Measurements from ENCODE around the gene MAD1L1. TPM values are rescaled to one million over a fixed set of nuclear protein-coding genes. Genes with fewer than 3 reads are reported as not detected.
"Not testable (repeated sequence)": the region's sequence is repeated elsewhere in the genome, so short reads cannot be mapped to it uniquely, and the experiment has no call there.

MAD1L1 gene
- total RNA-seq, 4 donors from 2014 or later: 60.3 to 149 (median 73.7) TPM

DNA sequence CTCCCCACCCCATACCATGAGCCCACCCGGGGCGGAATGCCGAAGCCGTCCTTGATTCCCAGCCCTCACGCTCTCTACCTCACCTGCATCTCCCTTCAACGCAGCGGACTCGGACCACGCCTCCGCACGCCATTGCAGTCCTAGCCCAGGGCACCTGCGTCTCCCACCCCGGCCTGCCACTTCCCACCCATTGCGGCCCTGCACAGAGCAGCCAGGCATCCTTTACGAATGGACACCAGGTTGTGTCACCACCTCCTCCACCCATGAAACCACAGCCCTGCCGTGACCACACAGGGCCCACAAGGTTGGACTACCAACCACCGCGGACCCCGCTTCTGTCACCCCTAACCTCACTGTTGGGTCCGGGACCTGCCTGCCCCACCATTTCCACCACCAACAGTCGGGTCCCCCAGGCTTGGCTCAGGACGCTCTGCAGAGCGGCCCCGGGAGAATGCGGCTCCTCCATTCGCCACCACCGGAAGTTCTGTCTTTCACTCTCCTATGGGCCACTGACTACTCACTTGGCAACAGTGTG is 232.5 kb downstream of the MAD1L1 start:
- WGBS, 2 donors: 94 to 95% methylated on average over 27 of the region's 27 CpGs

DNA sequence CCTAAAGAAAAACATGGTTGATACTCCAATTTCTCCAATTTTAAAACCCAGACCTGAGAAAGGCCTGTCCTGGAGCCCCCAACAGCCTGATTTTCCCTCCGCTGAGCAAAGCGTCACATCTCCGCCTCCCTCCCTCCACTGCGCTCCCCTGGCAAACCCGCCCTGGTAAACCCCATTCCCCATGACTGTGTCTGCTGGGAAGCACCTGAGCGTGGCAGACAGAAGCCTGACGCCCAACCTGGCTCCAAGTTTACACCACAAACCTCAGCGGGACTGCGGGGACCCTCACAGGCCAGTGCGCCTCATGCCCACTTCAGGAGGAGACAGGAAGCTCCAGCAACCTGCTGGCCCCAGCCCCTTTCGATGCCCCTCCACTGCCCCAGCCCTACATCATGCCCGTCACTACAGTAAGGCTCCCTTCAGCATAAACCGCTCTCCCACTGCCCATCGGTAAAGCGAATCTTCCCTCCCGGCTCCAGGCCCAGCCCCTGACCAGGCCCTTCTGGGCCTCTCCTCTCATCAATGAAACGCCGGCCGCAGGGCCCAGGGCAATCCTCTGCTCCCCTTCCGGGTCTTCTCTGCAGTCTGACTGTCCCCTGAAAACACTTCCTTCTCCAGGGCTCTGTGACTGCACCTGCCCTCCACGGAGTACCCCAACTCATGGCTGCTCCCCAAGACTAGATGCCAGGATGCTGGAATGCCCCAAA is 233.3 kb downstream of the MAD1L1 start:
- WGBS, 2 donors: 92 to 94% methylated on average over 21 of the region's 21 CpGs
- TF ChIP-seq POLR2A (IDR thresholded peaks at IDR 0.05): no peak
- no peak for TF ChIP-seq EP300 (IDR thresholded peaks at IDR 0.05)
- TF ChIP-seq, protein P1, sequence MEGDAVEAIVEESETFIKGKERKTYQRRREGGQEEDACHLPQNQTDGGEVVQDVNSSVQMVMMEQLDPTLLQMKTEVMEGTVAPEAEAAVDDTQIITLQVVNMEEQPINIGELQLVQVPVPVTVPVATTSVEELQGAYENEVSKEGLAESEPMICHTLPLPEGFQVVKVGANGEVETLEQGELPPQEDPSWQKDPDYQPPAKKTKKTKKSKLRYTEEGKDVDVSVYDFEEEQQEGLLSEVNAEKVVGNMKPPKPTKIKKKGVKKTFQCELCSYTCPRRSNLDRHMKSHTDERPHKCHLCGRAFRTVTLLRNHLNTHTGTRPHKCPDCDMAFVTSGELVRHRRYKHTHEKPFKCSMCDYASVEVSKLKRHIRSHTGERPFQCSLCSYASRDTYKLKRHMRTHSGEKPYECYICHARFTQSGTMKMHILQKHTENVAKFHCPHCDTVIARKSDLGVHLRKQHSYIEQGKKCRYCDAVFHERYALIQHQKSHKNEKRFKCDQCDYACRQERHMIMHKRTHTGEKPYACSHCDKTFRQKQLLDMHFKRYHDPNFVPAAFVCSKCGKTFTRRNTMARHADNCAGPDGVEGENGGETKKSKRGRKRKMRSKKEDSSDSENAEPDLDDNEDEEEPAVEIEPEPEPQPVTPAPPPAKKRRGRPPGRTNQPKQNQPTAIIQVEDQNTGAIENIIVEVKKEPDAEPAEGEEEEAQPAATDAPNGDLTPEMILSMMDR (IDR thresholded peaks at IDR 0.05): no peak
- Histone ChIP-seq H3K9me3 (no peaks in the 10 kb centered on the region), H3K4me3 (no peak overlapping the region), H3K27ac (no peak overlapping the region), H3K27me3 (no peaks in the 10 kb centered on the region), H3K36me3 (peaks cover 0 to 33% (median 0%) of the 10 kb centered on the region in 3 donors), H3K4me1 (no peaks in the 10 kb centered on the region)
- DNase-seq (ENCODE audit: low spot score in 2 of 2): no peak

More for the DNA sequence above, 232.5 kb downstream of the MAD1L1 start:
- no peak overlapping the region for H3K4me3 ChIP-seq
- no peak overlapping the region for H3K27ac ChIP-seq
- peaks cover 0 to 33% (median 0%) of the 10 kb centered on the region in 3 donors for H3K36me3 ChIP-seq
- TF ChIP-seq, protein P1 (IDR thresholded peaks at IDR 0.05): no peak
- TF ChIP-seq POLR2A (IDR thresholded peaks at IDR 0.05): no peak
- no peak for TF ChIP-seq EP300 (IDR thresholded peaks at IDR 0.05)
- no peak for DNase-seq (ENCODE audit: low spot score in 2 of 2)
- no peaks in the 10 kb centered on the region for H3K9me3 ChIP-seq
- no peaks in the 10 kb centered on the region for H3K4me1 ChIP-seq
- no peaks in the 10 kb centered on the region for H3K27me3 ChIP-seq

DNA sequence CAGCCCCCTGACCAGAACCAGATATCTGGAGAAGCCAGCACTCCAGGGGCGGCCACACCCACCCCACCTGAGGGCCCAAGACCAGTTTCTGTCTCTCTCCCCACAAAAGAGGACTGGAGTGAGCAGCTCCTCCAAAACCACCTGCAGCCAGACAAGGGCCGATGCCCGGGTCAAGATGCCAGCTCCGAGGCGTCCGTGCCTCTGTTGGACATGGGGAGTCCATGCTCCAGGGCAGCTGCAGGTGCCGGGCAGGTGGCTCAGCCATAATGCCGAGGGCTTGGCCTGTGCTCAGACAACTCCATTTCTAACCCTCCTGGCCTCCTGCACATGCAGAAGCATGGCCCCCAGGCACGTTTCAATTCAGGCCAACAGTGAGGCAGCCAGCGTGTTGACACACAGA is 234.6 kb downstream of the MAD1L1 start:
- H3K36me3 ChIP-seq: peaks cover 0 to 27% (median 0%) of the 10 kb centered on the region in 3 donors
- WGBS, 2 donors: 89 to 93% methylated on average over 5 to 9 of the region's 10 CpGs
- no peaks in the 10 kb centered on the region for H3K27me3 ChIP-seq
- DNase-seq (ENCODE audit: low spot score in 2 of 2): no peak
- H3K4me1 ChIP-seq: peaks cover 0 to 10% (median 0%) of the 10 kb centered on the region in 4 donors
- no peak for TF ChIP-seq EP300 (IDR thresholded peaks at IDR 0.05)
- TF ChIP-seq POLR2A (IDR thresholded peaks at IDR 0.05): no peak
- TF ChIP-seq, protein P1 (IDR thresholded peaks at IDR 0.05): no peak
- H3K4me3 ChIP-seq: no peak overlapping the region
- H3K27ac ChIP-seq: no peak overlapping the region
- H3K9me3 ChIP-seq: no peaks in the 10 kb centered on the region

DNA sequence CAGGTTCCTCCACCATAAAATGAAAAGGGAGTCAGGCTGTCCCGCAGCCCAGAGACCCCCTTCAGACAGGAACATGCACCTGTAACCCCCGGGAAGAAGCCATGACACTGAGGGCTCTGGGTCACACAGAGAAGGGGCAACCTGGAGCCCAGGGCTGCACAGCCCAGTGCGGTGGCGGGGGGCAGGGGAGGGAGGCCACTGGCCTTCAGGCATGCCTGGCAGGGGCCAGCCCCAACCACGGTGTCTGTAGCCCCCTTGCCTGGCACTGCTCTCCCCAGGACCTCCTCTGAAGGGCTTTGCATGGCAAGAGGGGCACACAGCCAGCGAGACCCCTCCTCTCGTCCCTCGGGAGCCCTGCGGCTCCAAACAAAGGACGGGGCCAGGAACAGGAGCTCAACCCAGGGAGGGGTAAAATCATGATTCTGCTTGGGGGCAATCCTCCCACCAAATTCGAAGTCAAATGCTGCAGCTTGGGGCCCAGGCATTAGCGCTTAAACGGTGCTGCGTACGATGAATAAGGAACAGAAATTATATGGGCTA is 235.1 kb downstream of the MAD1L1 start:
- DNase-seq (ENCODE audit: low spot score in 2 of 2): no peak
- H3K9me3 ChIP-seq: no peaks in the 10 kb centered on the region
- H3K27me3 ChIP-seq: no peaks in the 10 kb centered on the region
- TF ChIP-seq, protein P1 (IDR thresholded peaks at IDR 0.05): no peak
- TF ChIP-seq EP300 (IDR thresholded peaks at IDR 0.05) (no peak), POLR2A (IDR thresholded peaks at IDR 0.05) (no peak)
- WGBS, 2 donors: 77 to 80% methylated on average over 11 to 15 of the region's 15 CpGs
- peaks cover 0 to 11% (median 0%) of the 10 kb centered on the region in 4 donors for H3K4me1 ChIP-seq
- H3K27ac ChIP-seq: no peak overlapping the region
- H3K4me3 ChIP-seq: no peak overlapping the region
- peaks cover 0 to 27% (median 0%) of the 10 kb centered on the region in 3 donors for H3K36me3 ChIP-seq

DNA sequence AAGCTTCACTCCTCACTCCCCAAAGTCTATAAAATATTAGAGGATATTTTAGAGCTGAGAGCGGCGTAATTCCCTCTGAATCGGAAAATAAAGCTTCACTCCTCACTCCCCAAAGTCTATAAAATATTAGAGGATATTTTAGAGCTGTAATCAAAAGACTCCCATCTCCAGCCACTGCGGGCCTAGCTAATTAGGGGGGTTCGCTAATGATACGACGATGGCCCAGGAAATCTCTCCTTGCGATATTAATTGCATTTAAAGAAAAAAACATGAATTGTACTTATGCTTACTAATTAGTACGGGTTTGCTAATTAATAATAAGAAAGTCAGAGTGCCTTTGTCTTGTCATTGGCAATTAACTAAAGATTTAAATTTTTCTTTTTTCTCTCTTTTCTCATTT is 235.9 kb downstream of the MAD1L1 start:
- H3K4me1 ChIP-seq: peaks cover 0 to 11% (median 0%) of the 10 kb centered on the region in 4 donors
- no peak overlapping the region for H3K4me3 ChIP-seq
- peaks cover 0 to 23% (median 0%) of the 10 kb centered on the region in 3 donors for H3K36me3 ChIP-seq
- no peaks in the 10 kb centered on the region for H3K9me3 ChIP-seq
- TF ChIP-seq, protein P1 (IDR thresholded peaks at IDR 0.05): no peak
- no peak for TF ChIP-seq POLR2A (IDR thresholded peaks at IDR 0.05)
- TF ChIP-seq EP300 (IDR thresholded peaks at IDR 0.05): no peak
- 94% methylated on average over 9 of the region's 9 CpGs for WGBS, 2 donors
- no peak for DNase-seq (ENCODE audit: low spot score in 2 of 2)
- H3K27ac ChIP-seq: no peak overlapping the region
- no peaks in the 10 kb centered on the region for H3K27me3 ChIP-seq

DNA sequence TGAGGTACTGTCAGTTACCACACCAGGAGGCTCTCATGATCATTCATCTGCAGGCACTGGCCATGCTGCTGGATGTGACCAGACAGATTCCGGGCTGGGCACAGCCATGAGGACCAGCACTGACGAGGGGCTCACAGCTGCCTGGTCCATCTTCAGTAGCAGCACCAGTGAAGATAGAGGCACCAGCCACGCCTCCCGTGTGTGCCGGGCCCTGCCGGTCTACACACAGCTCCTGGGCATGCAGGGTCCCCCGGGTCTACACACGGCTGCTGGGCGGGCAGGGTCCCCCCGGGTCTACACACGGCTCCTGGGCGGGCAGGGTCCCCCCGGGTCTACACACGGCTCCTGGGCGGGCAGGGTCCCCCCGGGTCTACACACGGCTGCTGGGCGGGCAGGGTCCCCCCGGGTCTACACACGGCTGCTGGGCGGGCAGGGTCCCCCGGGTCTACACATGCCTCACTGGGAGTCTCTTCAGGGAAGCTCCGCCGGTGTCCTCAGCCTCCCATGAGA is 236.8 kb downstream of the MAD1L1 start:
- not testable (repeated sequence) for H3K9me3 ChIP-seq; H3K27ac ChIP-seq; H3K27me3 ChIP-seq; DNase-seq (ENCODE audit: low spot score in 2 of 2); H3K4me3 ChIP-seq
- H3K4me1 ChIP-seq: peaks cover 0 to 11% (median 0%) of the 10 kb centered on the region in 4 donors
- WGBS, 2 donors: 90 to 96% methylated on average over 5 to 15 of the region's 24 CpGs
- H3K36me3 ChIP-seq: peaks cover 0 to 18% (median 0%) of the 10 kb centered on the region in 3 donors
